ENCODE measurements around the gene MED1. TPM values are rescaled to one million over a fixed set of nuclear protein-coding genes. Genes with fewer than 3 reads are reported as not detected.
A peak's percentile ranks its signal among the peaks of the same experiment; 100 is the strongest.

MED1 gene
- total RNA-seq, 4 donors from 2014 or later: 4.8 to 20.9 (median 18.7) TPM

DNA sequence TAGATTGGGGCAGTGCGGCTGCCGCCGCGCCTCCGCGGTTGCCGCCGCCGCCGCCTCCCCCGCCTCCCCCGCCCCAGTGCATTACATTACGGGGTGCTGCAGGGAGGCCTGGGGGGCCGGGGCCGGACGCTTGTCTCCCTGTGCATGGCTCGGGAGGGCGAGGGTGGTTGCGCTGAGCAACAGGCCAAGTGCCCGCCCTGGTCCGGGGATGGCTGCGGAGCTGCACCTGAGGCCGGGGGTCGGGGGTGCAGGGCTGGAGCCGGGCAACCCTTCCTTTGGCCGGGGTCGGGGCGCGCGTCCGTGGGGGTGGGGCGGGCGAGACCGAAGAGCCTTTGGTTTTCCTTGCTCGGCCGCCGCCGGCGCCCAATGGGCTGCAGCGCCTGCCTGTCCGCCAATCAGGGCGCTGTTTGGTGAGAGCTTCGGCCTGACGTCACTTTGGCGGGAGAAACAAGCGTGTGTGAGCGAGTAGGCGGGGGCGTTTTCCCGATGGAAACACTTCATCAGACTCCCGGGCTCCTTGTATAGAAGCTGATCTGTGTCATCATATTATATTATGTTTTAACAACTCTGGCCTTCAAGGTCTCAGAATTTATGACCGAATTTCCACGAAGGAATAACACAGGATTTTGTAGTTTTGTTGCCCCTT is 48.7 kb downstream of the MED1 start:
- Histone ChIP-seq H3K27ac (peak overlapping the region; percentile 88 to 99 (median 94)), H3K36me3 (no peaks in the 10 kb centered on the region), H3K9me3 (no peaks in the 10 kb centered on the region), H3K27me3 (no peaks in the 10 kb centered on the region), H3K4me3 (peak overlapping the region; percentile 66 to 99 (median 92)), H3K4me1 (peaks cover 7 to 48% (median 19%) of the 10 kb centered on the region in 4 donors)
- intact Hi-C loops (cut with DNase I; ENCODE audit: low total_unique reads): no loop called here
- TF ChIP-seq POLR2AphosphoS5 (IDR thresholded peaks at IDR 0.05) (no peak), EP300 (IDR thresholded peaks at IDR 0.05; ENCODE audit: low read depth) (no peak), POLR2A (IDR thresholded peaks at IDR 0.05) (no peak)
- TF ChIP-seq, protein P1, sequence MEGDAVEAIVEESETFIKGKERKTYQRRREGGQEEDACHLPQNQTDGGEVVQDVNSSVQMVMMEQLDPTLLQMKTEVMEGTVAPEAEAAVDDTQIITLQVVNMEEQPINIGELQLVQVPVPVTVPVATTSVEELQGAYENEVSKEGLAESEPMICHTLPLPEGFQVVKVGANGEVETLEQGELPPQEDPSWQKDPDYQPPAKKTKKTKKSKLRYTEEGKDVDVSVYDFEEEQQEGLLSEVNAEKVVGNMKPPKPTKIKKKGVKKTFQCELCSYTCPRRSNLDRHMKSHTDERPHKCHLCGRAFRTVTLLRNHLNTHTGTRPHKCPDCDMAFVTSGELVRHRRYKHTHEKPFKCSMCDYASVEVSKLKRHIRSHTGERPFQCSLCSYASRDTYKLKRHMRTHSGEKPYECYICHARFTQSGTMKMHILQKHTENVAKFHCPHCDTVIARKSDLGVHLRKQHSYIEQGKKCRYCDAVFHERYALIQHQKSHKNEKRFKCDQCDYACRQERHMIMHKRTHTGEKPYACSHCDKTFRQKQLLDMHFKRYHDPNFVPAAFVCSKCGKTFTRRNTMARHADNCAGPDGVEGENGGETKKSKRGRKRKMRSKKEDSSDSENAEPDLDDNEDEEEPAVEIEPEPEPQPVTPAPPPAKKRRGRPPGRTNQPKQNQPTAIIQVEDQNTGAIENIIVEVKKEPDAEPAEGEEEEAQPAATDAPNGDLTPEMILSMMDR (IDR thresholded peaks at IDR 0.05): no peak
- peak; percentile 94 for DNase-seq
- in situ Hi-C loops (cut with MboI; ENCODE audit: low pct_ligation_motif_present in 1 of 4, low pct_unique_long_range_greater_than_20kb in 1 of 4, low sequenced_read_pairs in 3 of 4): loop anchor here in 1 of 4 donors (10.0 kb wide), 1 partner anchor 52 kb away; the partner anchor contains the start of gene MED1
- WGBS, 2 donors (ENCODE audit: low coverage in 1 of 2): 3 to 10% methylated on average over 2 to 11 of the region's 53 CpGs

DNA sequence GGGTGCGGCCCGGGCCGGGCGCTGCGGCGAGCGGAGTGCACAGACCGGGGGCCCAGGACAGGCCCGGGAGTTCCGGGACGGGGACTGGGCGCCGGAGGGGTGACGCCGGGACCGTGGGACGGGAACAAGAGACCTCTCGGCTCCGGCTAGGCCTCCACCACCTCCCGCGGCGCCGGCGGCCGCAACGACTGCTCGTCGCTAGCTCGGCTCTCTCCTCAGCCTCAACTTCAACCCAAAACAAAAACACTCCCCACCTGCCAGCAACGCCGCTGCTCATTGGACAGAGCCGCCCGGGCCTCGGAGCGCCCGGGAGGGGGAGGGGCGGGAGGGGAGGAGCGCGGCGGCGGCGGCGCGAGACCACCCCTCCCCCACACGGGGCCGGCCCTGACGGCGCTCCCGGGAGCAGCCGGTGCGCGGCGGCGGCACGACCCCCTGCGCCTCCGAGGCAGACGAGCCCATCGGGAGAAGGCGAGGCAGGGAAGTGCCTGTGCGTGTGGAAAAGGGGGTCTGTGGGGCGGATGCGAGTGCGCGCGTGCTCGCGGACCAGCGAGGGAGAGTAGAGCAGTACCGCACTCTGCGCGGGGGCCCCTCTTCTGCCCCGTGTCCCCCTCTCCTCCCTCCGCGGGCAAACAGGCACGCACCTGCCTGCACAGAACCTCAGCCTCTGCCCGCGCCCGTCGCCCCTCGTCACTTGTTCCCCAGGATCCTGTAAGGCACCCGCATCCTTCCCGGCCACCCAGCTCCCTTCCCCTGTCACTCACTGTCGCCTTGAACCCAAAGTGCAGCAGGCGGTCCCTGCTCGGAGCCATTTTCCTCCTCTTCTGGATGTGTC is 49.4 kb downstream of the MED1 start, which contains the start of gene FBXL20:
FBXL20 (minus strand) TSS at position 215 of the 832 bp plus-strand sequence. CDS start 224 bp downstream, outside the sequence.
- DNase-seq: peak; percentile 95
- WGBS, 2 donors (ENCODE audit: low coverage in 1 of 2): 1% methylated on average over 17 of the region's 86 CpGs; no CpG with 5 or more reads in 1 of the 2 donors
- Histone ChIP-seq H3K27ac (peak within 1 kb of the TSS; percentile 88 to 99 (median 94)), H3K4me1 (peaks cover 7 to 51% (median 19%) of the 10 kb centered on the region in 4 donors), H3K36me3 (no peaks in the 10 kb centered on the region), H3K4me3 (peak within 1 kb of the TSS; percentile 66 to 99 (median 92)), H3K27me3 (no peaks in the 10 kb centered on the region), H3K9me3 (no peaks in the 10 kb centered on the region)
- in situ Hi-C loops (cut with MboI; ENCODE audit: low pct_ligation_motif_present in 1 of 4, low pct_unique_long_range_greater_than_20kb in 1 of 4, low sequenced_read_pairs in 3 of 4) (loop anchor here in 1 of 4 donors (10.0 kb wide), 1 partner anchor 53 kb away; the partner anchor contains the start of gene MED1), intact Hi-C loops (cut with DNase I; ENCODE audit: low total_unique reads) (no loop called here)
- TF ChIP-seq POLR2AphosphoS5 (IDR thresholded peaks at IDR 0.05) (peak; percentile 86 to 89 (median 89)), EP300 (IDR thresholded peaks at IDR 0.05; ENCODE audit: low read depth) (no peak), POLR2A (IDR thresholded peaks at IDR 0.05) (peak; percentile 87)
- TF ChIP-seq, protein P1 (IDR thresholded peaks at IDR 0.05): no peak

DNA sequence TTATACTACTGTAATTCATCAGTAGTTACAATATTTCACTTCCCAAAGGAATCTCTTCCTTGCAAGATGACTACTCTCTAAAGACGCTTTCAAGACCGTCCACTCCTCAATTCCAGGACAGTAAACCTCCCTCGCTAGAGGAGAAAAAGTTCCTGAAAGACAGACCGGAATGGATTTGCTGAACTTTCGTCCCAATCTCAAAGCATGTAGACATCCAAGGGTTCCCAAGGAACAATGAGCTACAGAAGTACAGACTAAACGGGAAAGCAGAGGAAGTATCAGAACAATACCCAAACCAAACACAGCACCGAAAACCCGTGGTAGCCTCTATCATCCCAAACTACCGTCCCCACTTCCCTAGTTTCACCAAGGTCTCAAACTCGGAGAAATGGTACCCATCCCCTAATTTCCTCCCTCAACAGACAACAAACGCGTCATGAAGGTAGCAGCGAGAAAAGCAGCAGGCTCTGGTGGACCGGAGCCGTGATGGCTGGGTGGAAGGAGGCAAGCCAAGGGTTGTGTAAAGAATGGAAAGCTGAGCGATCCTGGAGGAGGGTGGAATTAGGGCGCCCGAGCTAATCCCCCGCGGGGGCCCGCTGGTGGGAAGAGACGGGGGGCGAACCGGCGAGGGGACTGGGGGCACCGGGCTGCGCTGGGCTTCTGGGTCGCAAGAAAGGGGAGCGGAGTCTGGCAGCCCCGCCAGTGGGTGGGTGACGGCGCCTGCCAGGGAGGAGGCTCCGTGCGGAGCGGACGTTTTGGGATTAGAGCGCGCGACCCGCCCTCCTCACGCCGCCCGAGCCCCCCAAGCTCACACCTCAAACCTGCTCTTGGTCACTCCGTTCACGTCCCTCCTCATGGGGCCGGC is 50.3 kb downstream of the MED1 start:
- Histone ChIP-seq H3K27me3 (no peaks in the 10 kb centered on the region), H3K4me1 (peaks cover 7 to 45% (median 19%) of the 10 kb centered on the region in 4 donors), H3K4me3 (peak overlapping the region; percentile 66 to 99 (median 92)), H3K9me3 (no peaks in the 10 kb centered on the region), H3K27ac (peak overlapping the region; percentile 88 to 99 (median 94)), H3K36me3 (no peaks in the 10 kb centered on the region)
- in situ Hi-C loops (cut with MboI; ENCODE audit: low pct_ligation_motif_present in 1 of 4, low pct_unique_long_range_greater_than_20kb in 1 of 4, low sequenced_read_pairs in 3 of 4) (loop anchor here in 1 of 4 donors (10.0 kb wide), 1 partner anchor 54 kb away; the partner anchor contains the start of gene MED1), intact Hi-C loops (cut with DNase I; ENCODE audit: low total_unique reads) (no loop called here)
- TF ChIP-seq POLR2A (IDR thresholded peaks at IDR 0.05) (no peak), POLR2AphosphoS5 (IDR thresholded peaks at IDR 0.05) (no peak), EP300 (IDR thresholded peaks at IDR 0.05; ENCODE audit: low read depth) (no peak)
- TF ChIP-seq, protein P1 (IDR thresholded peaks at IDR 0.05): no peak
- WGBS, 2 donors (ENCODE audit: low coverage in 1 of 2): 3 to 6% methylated on average over 7 to 37 of the region's 46 CpGs
- DNase-seq: peak; percentile 30

Measured in transverse colon (tissue), 4 donors.